HG02588 (cell line): Measurements from ENCODE around the gene PRRC1.

Experiments
- ATAC-seq: cut with Tn5 transposase; IDR thresholded peaks from one replicate; pipeline ENCODE4 v1.9.1; 2021; ENCODE audit warnings: mild to moderate bottlenecking, moderate library complexity; ENCODE audit not compliant: unreplicated experiment

PRRC1 gene

DNA sequence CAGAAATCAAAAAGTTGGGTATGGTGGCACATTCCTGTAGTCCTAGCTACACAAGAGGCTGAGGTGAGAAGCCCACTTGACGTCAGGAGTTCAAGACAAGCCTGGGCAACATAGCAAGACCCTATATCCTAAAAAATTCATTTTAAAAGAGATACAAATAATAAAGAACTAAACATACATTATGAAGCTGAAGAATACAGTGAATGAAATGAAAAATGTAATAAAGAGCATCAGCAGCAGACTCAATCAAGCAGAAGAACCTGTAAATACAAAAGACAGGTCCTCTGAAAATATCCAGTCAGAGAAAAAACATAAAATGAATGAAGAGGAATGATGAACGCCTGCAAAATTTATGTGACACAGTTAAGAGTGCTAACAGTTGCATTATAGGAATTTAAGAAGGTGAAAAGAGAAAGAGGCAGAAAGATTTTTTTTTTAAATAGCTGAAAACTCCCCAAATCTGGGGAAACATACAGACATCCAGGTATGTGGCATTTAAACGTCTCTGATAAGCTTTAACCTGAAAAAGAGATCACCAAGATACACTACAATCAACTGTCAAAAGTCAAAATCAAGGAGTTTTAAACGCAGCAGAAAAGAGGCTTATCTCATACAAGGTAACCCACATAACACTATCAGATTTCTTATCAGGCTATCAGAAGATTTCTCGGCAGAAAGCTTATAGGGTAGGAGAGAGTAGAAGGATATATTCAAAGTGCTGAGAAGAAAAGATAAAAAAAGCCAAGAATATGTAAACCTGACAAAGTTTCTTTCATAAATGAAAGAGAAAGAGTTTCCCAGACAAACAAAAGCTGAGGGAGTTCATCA lies 57.6 kb downstream of the PRRC1 start:
- no peak for ATAC-seq

GRCh38 chr5:127577458-127577857 lies 60.0 kb downstream of the PRRC1 start:
- no peak for ATAC-seq

DNA sequence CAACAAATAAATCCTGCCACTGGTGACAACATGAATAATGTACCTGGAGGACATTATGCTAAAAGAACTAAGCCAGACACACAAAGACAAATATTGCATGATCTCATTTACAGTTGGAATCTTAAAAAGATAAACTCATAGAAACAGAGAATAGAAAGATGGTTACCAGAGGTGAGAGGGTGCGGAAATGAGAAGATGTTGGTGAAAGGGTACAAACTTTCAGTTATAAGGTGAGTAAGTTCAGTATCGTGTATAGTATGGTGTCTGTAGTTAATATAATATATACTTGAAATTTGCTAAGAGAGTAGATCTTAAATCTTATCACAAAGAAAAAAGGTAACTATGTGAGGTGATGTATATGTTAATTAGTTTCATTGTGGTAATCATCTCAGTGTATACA lies 63.3 kb downstream of the PRRC1 start:
- ATAC-seq = no peak

DNA sequence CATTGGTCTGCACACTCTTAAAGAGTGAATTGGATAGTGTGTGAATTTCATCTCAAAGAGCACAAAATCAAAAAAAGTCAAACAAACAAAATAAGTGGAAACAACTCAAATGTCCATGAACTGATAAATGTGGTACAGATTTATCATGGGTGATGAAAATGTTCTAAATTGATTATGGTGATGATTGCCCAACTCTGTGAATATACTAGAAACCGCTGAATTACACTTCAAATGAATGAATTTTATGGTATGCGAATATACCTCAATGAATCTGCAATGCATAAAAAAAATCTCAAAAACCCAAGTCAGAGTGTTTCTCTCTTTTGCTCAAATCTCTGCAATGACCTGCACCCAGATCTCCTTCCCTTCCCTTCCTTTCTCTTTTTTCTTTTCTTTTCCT lies 64.0 kb downstream of the PRRC1 start:
- no peak for ATAC-seq

GRCh38 chr5:127582773-127583370 lies 65.4 kb downstream of the PRRC1 start:
- no peak for ATAC-seq

- no peak for ATAC-seq
Observed at GRCh38 chr5:127583866-127584265, 66.4 kb downstream of the PRRC1 start.

DNA sequence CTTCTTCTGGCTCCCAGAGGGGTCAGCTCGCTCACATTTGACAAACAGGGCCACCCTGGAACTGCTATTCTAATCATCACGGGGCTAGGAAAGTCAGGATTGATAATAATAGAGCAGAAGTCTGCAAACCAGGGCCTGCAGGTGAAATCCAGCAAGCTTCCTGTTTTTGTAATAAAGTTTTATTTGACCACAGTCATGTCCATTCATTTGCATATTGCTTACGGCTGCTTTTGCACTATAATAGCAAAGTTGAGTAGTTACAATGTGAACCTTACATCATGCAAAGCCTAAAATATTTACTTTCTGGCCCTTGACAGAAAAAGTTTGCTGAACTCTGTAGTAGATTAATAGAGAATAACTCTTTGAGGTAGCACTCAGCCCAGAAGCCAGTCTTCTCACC lies 68.2 kb downstream of the PRRC1 start:
- no peak for ATAC-seq

DNA sequence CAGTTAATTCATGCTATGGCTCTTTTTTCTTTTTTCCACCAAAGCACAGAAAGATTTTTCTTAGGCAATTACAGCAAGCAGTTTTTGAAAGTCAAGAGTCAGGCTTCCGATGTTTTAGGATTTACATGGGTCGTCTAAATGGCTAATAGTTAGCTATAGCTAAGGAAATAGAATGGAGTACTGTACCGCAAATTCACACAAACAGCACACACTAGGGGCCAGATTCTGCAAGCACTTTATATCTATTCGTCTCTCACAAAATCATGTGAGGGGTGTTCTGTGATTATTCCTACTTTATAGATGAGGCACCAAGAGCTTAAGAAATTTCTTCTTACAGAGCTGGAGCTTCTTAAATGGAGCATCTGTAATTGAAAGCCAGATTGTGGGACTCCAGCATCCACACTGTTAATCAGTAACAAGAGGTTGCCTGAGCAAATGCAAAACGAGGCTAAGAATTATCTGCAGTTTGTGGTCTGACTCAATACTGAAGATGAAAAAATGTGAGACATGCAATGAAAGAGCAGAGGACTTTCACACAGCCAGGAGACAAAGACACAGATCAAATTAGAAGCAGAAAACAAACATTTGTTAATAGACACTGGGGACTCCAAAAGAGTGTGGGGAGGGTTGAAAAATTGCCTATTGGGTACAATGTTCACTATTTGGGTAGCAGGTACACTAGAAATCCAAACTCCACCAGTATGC lies 68.8 kb downstream of the PRRC1 start:
- ATAC-seq = peak; percentile 77

DNA sequence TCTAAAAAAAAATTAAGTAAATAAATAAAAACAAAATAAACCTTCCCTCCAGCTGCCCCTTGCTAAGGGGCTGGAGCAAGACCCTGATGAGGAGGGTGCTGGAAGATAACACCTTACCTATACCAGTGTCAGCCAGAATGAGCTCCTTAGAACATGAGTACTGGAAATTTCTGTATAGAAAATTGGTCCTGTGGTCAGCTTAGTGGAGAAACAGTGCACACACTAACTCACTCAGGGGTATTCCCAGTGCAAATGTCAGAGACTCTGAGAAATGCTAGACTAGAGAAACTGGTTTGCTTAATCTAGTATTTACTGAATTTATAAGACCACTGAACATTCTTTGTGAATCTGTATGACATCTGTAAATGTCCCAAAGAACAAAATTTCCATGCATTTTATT lies 69.4 kb downstream of the PRRC1 start:
- ATAC-seq = peak; percentile 47

DNA sequence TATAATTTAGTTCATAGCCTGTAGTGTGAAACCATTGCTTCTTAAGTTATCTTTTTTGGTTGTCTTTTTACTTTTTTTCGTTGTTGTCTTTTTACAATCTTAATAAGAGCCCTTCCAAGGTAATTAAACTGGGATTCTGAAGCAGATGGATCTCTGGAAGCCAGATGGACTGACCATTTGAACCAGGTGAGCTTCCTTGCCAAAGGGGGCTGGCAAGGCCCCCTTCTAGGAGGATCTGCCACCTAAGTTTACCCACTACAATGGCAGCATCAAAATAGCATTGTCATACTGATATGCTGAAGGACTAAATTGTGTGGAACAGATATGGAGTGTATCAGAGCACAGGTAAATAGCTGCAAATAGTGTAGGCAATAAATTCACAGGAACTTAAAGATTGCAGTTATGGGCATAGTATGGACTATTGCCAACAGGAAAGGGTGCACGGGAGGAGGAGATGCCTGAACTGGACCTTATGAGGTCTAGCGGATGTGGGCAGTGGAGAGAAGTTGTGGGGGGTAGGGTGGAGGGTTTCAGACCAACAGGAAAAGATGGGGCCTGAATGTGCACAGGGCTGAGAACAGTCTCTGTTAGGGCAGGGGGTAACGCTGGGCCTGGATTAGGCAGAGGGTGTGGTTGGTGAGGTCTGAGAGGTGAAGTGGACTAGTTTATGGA lies 69.9 kb downstream of the PRRC1 start:
- no peak for ATAC-seq

GRCh38 chr5:127588368-127588767 lies 70.9 kb downstream of the PRRC1 start:
- no peak for ATAC-seq

DNA sequence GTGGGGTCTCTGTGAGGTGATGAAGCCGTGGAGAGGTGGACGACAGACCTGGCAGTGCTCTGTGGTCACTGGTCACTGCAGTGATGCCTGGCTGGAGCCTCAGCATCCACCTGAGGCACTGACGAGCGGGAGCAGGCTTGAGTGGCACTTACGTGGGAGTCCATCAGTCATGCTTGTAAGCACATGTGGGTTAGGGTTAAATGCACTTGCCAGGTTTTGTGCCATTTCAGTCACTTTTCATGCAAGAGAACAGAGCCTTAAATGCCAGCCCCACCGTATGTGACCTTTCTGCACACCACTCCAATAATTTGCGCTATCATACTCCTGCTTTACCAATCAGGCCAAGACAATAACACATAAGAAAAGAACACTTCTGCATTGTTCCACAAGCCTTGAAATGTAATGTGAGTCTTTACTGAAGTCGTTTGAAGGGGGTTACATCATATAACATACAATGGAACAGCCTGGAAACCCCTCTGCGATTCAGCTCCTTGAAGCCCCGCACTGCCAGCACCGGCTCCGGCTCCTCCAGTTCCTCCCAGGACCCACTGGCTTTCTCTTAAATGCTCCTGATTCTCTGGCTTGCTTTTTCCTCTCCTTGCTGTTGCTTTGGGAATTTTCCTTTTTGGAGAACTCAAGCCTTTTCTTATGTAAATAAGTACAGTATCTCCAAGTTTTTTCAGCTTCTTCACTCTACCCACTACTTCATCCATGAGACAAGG lies 72.0 kb downstream of the PRRC1 start:
- ATAC-seq = no peak

DNA sequence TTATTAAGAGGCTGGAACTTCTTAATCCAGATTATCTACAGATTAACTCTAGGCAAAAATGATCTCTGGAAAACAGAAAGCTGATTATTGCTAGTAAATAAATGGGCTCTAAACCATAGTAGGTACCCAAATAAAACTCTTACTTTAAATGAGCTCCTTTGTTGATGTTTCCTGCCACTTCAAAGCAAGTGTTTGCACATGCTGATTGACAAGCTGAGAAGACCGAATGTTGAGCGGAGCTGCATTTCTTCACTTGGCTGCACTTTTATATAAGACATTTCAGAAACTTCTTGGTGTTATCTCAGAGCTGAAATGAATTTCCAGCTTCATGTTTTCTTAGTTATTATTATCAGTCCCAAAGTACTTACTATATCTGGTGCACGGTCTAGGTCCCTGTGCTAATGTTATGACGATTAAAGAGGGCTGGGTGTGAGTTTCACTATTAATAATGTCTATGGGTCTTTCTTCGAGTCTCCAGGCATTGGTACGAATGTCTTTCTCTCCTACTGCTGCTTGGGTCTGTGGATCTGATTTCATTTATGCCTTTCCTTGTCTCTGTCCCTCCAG lies 72.8 kb downstream of the PRRC1 start:
- peak; percentile 36 for ATAC-seq

DNA sequence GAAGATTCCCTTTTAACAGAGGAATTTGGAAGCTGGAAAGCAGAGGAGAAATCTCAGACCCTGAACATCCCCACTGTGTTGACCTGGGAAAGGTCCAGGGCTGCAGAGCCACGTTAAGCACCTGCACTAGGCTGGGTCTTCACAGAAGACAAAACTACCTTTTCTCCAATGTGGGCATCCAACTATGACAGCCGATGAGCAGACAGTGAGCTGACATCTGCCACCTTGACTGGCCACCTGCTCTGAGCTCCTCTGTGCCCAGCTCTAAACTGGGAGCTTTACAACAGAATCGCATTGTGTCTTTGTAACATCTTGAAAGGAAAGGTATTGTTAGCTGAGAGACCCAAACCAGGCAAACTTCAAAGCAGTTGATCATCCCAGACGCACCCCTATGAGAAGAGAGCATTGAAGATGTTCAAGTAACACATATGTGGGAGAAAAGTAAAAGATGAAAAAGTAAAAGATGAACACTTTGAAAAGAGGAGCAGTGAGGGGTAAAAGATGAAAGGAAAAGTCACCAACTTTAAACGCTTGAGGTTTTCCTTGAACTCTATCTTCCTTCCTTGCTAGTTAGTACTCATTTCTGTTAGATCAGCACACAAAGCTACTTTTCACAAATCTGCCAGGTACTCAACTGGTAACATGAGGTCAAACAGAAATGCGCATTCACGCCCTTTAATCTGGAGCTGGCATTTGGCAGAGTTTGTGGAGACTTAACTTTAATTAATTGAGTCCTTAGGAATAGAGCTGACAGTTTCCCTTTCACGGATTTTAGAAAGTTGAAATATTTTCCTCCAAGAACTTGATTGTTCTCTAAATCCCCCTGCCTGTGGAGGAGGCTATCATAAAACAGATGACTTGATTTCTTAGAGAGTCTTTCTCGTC lies 78.3 kb downstream of the PRRC1 start:
- ATAC-seq = no peak

GRCh38 chr5:127596501-127596900 lies 79.1 kb downstream of the PRRC1 start:
- no peak for ATAC-seq

DNA sequence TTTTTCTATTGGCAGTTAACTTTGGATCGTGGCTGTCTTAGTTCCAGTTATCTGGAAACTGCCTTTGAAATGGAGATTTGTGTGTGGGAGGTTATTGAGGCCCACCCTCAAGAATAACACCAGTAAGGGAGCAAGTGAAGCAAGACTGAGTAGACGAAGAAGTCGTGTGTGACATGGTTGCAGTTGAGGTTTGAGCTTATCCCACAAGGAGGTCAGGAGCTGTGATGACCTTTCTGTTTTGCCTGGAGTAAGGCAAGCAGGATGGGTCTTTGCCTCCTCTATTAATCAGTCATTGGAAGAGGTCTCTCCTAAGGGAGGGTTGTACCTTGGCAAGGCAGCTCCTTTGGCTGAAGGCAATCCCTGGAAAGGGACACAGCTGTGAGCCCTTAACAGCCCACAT lies 81.9 kb downstream of the PRRC1 start:
- ATAC-seq = no peak

GRCh38 chr5:127599847-127600246 lies 82.4 kb downstream of the PRRC1 start:
- no peak for ATAC-seq

GRCh38 chr5:127601111-127601510 lies 83.7 kb downstream of the PRRC1 start:
- no peak for ATAC-seq

DNA sequence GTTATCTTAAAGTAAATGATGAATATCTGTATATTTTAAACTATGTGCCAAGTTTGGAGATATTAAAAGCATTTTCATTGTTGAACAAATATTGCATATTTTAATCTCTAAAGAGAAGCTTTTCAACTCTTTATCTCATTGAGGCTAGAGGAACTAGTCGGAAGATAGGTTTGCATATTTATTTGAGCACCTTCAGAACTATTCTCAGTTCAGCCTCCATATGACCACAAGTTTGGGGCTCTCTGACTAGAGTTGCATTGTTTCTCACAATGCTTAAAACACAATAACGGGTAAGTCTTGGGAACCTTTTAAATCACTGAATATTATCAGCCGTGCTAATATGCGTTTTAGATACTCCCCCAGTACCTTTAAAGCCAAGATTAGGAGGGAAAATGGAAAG lies 84.2 kb downstream of the PRRC1 start:
- no peak for ATAC-seq

- no peak for ATAC-seq
Observed at GRCh38 chr5:127602481-127602880, 85.0 kb downstream of the PRRC1 start.
